ENCODE measurements around the gene MYG1.
A peak's percentile ranks its signal among the peaks of the same experiment; 100 is the strongest.
"Not testable (repeated sequence)": the region's sequence is repeated elsewhere in the genome, so short reads cannot be mapped to it uniquely, and the experiment has no call there.

Gene MYG1

GRCh38 chr12:53325511-53326061 lies 26.1 kb downstream of the MYG1 start:
- Histone ChIP-seq H3K27ac (ENCODE audit: low read depth, low read length) (peak overlapping the region; percentile 81), H3K4me1 (ENCODE audit: control insufficient read depth in 5 of 5, insufficient read depth in 5 of 5, low read length in 5 of 5) (peaks cover 6 to 34% (median 28%) of the 10 kb centered on the region in 5 donors)

GRCh38 chr12:53326460-53327185 lies 27.1 kb downstream of the MYG1 start:
- H3K36me3 ChIP-seq (ENCODE audit: control insufficient read depth in 5 of 5, insufficient read depth in 5 of 5, low read length in 5 of 5), result no peaks in the 10 kb centered on the region
- H3K9ac ChIP-seq (ENCODE audit: low read length in 5 of 5), result no peak overlapping the region
- H3K4me1 ChIP-seq (ENCODE audit: control insufficient read depth in 5 of 5, insufficient read depth in 5 of 5, low read length in 5 of 5), result peaks cover 6 to 28% (median 23%) of the 10 kb centered on the region in 5 donors
- no peaks in the 10 kb centered on the region for H3K9me3 ChIP-seq (ENCODE audit: control insufficient read depth in 5 of 5, low read length in 5 of 5)
- H3K27me3 ChIP-seq (ENCODE audit: control insufficient read depth in 5 of 5, insufficient read depth in 4 of 5, low read length in 5 of 5), result peaks cover 0 to 15% (median 6%) of the 10 kb centered on the region in 5 donors
- H3K27ac ChIP-seq (ENCODE audit: low read depth, low read length), result no peak overlapping the region
- peak overlapping the region in 1 of 5 donors; percentile 64 for H3K4me3 ChIP-seq (ENCODE audit: low read depth in 1 of 5, low read length in 5 of 5)

More at GRCh38 chr12:53325511-53326061, 26.1 kb downstream of the MYG1 start:
- H3K4me3 ChIP-seq (ENCODE audit: low read depth in 1 of 5, low read length in 5 of 5), result peak overlapping the region; percentile 64 to 71 (median 67)
- H3K9ac ChIP-seq (ENCODE audit: low read length in 5 of 5), result peak overlapping the region in 4 of 5 donors; percentile 82 to 85 (median 84)
- no peaks in the 10 kb centered on the region for H3K36me3 ChIP-seq (ENCODE audit: control insufficient read depth in 5 of 5, insufficient read depth in 5 of 5, low read length in 5 of 5)
- no peaks in the 10 kb centered on the region for H3K9me3 ChIP-seq (ENCODE audit: control insufficient read depth in 5 of 5, low read length in 5 of 5)
- H3K27me3 ChIP-seq (ENCODE audit: control insufficient read depth in 5 of 5, insufficient read depth in 4 of 5, low read length in 5 of 5), result peaks cover 0 to 11% (median 6%) of the 10 kb centered on the region in 5 donors

- H3K27me3 ChIP-seq (ENCODE audit: control insufficient read depth in 5 of 5, insufficient read depth in 4 of 5, low read length in 5 of 5), result peaks cover 0 to 18% (median 6%) of the 10 kb centered on the region in 5 donors
- H3K9ac ChIP-seq (ENCODE audit: low read length in 5 of 5), result no peak overlapping the region
- H3K4me1 ChIP-seq (ENCODE audit: control insufficient read depth in 5 of 5, insufficient read depth in 5 of 5, low read length in 5 of 5), result peaks cover 3 to 24% (median 19%) of the 10 kb centered on the region in 5 donors
- no peak overlapping the region for H3K27ac ChIP-seq (ENCODE audit: low read depth, low read length)
- no peaks in the 10 kb centered on the region for H3K9me3 ChIP-seq (ENCODE audit: control insufficient read depth in 5 of 5, low read length in 5 of 5)
- H3K4me3 ChIP-seq (ENCODE audit: low read depth in 1 of 5, low read length in 5 of 5), result no peak overlapping the region
- no peaks in the 10 kb centered on the region for H3K36me3 ChIP-seq (ENCODE audit: control insufficient read depth in 5 of 5, insufficient read depth in 5 of 5, low read length in 5 of 5)
Measured at GRCh38 chr12:53327435-53328042, 28.0 kb downstream of the MYG1 start.

- Histone ChIP-seq H3K4me3 (ENCODE audit: low read depth in 1 of 5, low read length in 5 of 5) (no peak overlapping the region), H3K9ac (ENCODE audit: low read length in 5 of 5) (no peak overlapping the region), H3K36me3 (ENCODE audit: control insufficient read depth in 5 of 5, insufficient read depth in 5 of 5, low read length in 5 of 5) (no peaks in the 10 kb centered on the region), H3K4me1 (ENCODE audit: control insufficient read depth in 5 of 5, insufficient read depth in 5 of 5, low read length in 5 of 5) (peaks cover 3 to 24% (median 19%) of the 10 kb centered on the region in 5 donors), H3K27ac (ENCODE audit: low read depth, low read length) (no peak overlapping the region), H3K9me3 (ENCODE audit: control insufficient read depth in 5 of 5, low read length in 5 of 5) (no peaks in the 10 kb centered on the region), H3K27me3 (ENCODE audit: control insufficient read depth in 5 of 5, insufficient read depth in 4 of 5, low read length in 5 of 5) (peaks cover 0 to 21% (median 9%) of the 10 kb centered on the region in 5 donors)
Measured at GRCh38 chr12:53328043-53328435, 28.5 kb downstream of the MYG1 start.

- no peaks in the 10 kb centered on the region for H3K9me3 ChIP-seq (ENCODE audit: control insufficient read depth in 5 of 5, low read length in 5 of 5)
- H3K4me3 ChIP-seq (ENCODE audit: low read depth in 1 of 5, low read length in 5 of 5), result no peak overlapping the region
- peaks cover under 1 to 44% (median 20%) of the 10 kb centered on the region in 5 donors for H3K27me3 ChIP-seq (ENCODE audit: control insufficient read depth in 5 of 5, insufficient read depth in 4 of 5, low read length in 5 of 5)
- no peak overlapping the region for H3K27ac ChIP-seq (ENCODE audit: low read depth, low read length)
- peaks cover 0 to 8% (median 6%) of the 10 kb centered on the region in 5 donors for H3K4me1 ChIP-seq (ENCODE audit: control insufficient read depth in 5 of 5, insufficient read depth in 5 of 5, low read length in 5 of 5)
- H3K9ac ChIP-seq (ENCODE audit: low read length in 5 of 5), result no peak overlapping the region
- H3K36me3 ChIP-seq (ENCODE audit: control insufficient read depth in 5 of 5, insufficient read depth in 5 of 5, low read length in 5 of 5), result no peaks in the 10 kb centered on the region
Measured at GRCh38 chr12:53330671-53331070, 31.2 kb downstream of the MYG1 start.

- not testable (repeated sequence) for H3K9me3 ChIP-seq (ENCODE audit: control insufficient read depth in 5 of 5, low read length in 5 of 5); H3K27ac ChIP-seq (ENCODE audit: low read depth, low read length); H3K36me3 ChIP-seq (ENCODE audit: control insufficient read depth in 5 of 5, insufficient read depth in 5 of 5, low read length in 5 of 5); H3K4me3 ChIP-seq (ENCODE audit: low read depth in 1 of 5, low read length in 5 of 5); H3K4me1 ChIP-seq (ENCODE audit: control insufficient read depth in 5 of 5, insufficient read depth in 5 of 5, low read length in 5 of 5); H3K9ac ChIP-seq (ENCODE audit: low read length in 5 of 5)
- H3K27me3 ChIP-seq (ENCODE audit: control insufficient read depth in 5 of 5, insufficient read depth in 4 of 5, low read length in 5 of 5), result peaks cover 5 to 61% (median 35%) of the 10 kb centered on the region in 5 donors
Measured at GRCh38 chr12:53332339-53332738, 32.8 kb downstream of the MYG1 start.

GRCh38 chr12:53332744-53333143 lies 33.2 kb downstream of the MYG1 start:
- H3K27ac ChIP-seq (ENCODE audit: low read depth, low read length), result no peak overlapping the region
- no peak overlapping the region for H3K4me3 ChIP-seq (ENCODE audit: low read depth in 1 of 5, low read length in 5 of 5)
- peaks cover 5 to 65% (median 39%) of the 10 kb centered on the region in 5 donors for H3K27me3 ChIP-seq (ENCODE audit: control insufficient read depth in 5 of 5, insufficient read depth in 4 of 5, low read length in 5 of 5)
- H3K36me3 ChIP-seq (ENCODE audit: control insufficient read depth in 5 of 5, insufficient read depth in 5 of 5, low read length in 5 of 5), result no peaks in the 10 kb centered on the region
- H3K9ac ChIP-seq (ENCODE audit: low read length in 5 of 5), result no peak overlapping the region
- H3K9me3 ChIP-seq (ENCODE audit: control insufficient read depth in 5 of 5, low read length in 5 of 5), result no peaks in the 10 kb centered on the region
- H3K4me1 ChIP-seq (ENCODE audit: control insufficient read depth in 5 of 5, insufficient read depth in 5 of 5, low read length in 5 of 5), result peaks cover 0 to 4% (median 0%) of the 10 kb centered on the region in 5 donors

GRCh38 chr12:53333289-53333688 lies 33.8 kb downstream of the MYG1 start:
- Histone ChIP-seq H3K27me3 (ENCODE audit: control insufficient read depth in 5 of 5, insufficient read depth in 4 of 5, low read length in 5 of 5) (peaks cover 5 to 67% (median 42%) of the 10 kb centered on the region in 5 donors), H3K9me3 (ENCODE audit: control insufficient read depth in 5 of 5, low read length in 5 of 5) (no peaks in the 10 kb centered on the region), H3K4me1 (ENCODE audit: control insufficient read depth in 5 of 5, insufficient read depth in 5 of 5, low read length in 5 of 5) (peaks cover 0 to 4% (median 0%) of the 10 kb centered on the region in 5 donors), H3K36me3 (ENCODE audit: control insufficient read depth in 5 of 5, insufficient read depth in 5 of 5, low read length in 5 of 5) (no peaks in the 10 kb centered on the region), H3K4me3 (ENCODE audit: low read depth in 1 of 5, low read length in 5 of 5) (no peak overlapping the region), H3K27ac (ENCODE audit: low read depth, low read length) (no peak overlapping the region), H3K9ac (ENCODE audit: low read length in 5 of 5) (no peak overlapping the region)

GRCh38 chr12:53333845-53334244 lies 34.4 kb downstream of the MYG1 start:
- H3K9ac ChIP-seq (ENCODE audit: low read length in 5 of 5), result no peak overlapping the region
- H3K4me3 ChIP-seq (ENCODE audit: low read depth in 1 of 5, low read length in 5 of 5), result no peak overlapping the region
- H3K27ac ChIP-seq (ENCODE audit: low read depth, low read length), result no peak overlapping the region
- H3K4me1 ChIP-seq (ENCODE audit: control insufficient read depth in 5 of 5, insufficient read depth in 5 of 5, low read length in 5 of 5), result peaks cover 0 to 4% (median 0%) of the 10 kb centered on the region in 5 donors
- H3K27me3 ChIP-seq (ENCODE audit: control insufficient read depth in 5 of 5, insufficient read depth in 4 of 5, low read length in 5 of 5), result peaks cover 5 to 68% (median 43%) of the 10 kb centered on the region in 5 donors
- no peaks in the 10 kb centered on the region for H3K36me3 ChIP-seq (ENCODE audit: control insufficient read depth in 5 of 5, insufficient read depth in 5 of 5, low read length in 5 of 5)
- H3K9me3 ChIP-seq (ENCODE audit: control insufficient read depth in 5 of 5, low read length in 5 of 5), result no peaks in the 10 kb centered on the region

- no peak overlapping the region for H3K4me3 ChIP-seq (ENCODE audit: low read depth in 1 of 5, low read length in 5 of 5)
- H3K36me3 ChIP-seq (ENCODE audit: control insufficient read depth in 5 of 5, insufficient read depth in 5 of 5, low read length in 5 of 5), result no peaks in the 10 kb centered on the region
- peaks cover 5 to 64% (median 43%) of the 10 kb centered on the region in 5 donors for H3K27me3 ChIP-seq (ENCODE audit: control insufficient read depth in 5 of 5, insufficient read depth in 4 of 5, low read length in 5 of 5)
- H3K9me3 ChIP-seq (ENCODE audit: control insufficient read depth in 5 of 5, low read length in 5 of 5), result no peaks in the 10 kb centered on the region
- peaks cover 0 to 4% (median 0%) of the 10 kb centered on the region in 5 donors for H3K4me1 ChIP-seq (ENCODE audit: control insufficient read depth in 5 of 5, insufficient read depth in 5 of 5, low read length in 5 of 5)
- H3K9ac ChIP-seq (ENCODE audit: low read length in 5 of 5), result no peak overlapping the region
- H3K27ac ChIP-seq (ENCODE audit: low read depth, low read length), result no peak overlapping the region
Measured at GRCh38 chr12:53334822-53335221, 35.3 kb downstream of the MYG1 start.
